Esophagus mucosa (tissue), 1 donor: ENCODE results near the gene NTRK3. TPM values are rescaled to one million over a fixed set of nuclear protein-coding genes. Genes with fewer than 3 reads are reported as not detected.

Experiments
- ATAC-seq: fragments of 200-7000 bp; cut with Tn5 transposase; one replicate; pipeline ENCODE4 v1.9.1; 2020
- total RNA-seq: library from RNA; stranded (reverse); gene quantifications from one replicate; pipeline ENCODE4 v1.2.4, GENCODE V29; 2023
- donor health status: DM: yes; HTN: yes; CAD: no.

The NTRK3 gene
- total RNA-seq, 1 donor from 2014 or later = 1.00 TPM

DNA sequence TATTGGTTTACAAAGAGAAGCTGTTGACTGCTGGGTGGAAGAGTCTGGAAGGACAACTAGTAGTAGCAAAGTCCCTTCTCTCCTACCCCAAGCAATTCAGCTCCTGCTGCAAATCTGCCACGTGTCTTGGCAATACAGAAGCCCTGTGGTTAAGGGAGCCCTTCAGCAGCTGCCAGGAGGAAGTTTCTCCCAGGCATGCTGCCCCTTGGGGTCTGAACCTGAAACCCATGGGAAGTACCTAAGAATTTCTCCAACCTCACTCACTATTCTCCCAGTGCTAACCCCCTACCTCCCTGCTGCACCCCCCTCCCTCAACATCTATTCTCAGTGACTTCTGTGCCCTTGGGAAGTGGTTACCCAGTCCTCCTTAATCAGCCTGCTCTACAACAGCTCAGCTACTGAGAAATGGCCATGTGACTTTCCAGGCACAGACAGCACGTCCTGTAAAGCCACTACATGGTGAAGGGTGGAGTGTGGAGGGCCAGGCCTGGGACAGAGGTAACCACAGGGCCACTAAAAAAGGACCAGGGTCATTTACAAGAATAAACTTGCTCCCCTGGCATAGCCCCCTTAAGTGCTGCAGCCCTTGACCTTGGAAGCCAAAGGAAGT, 316.6 kb downstream of the NTRK3 start:
- ATAC-seq = no peak

DNA sequence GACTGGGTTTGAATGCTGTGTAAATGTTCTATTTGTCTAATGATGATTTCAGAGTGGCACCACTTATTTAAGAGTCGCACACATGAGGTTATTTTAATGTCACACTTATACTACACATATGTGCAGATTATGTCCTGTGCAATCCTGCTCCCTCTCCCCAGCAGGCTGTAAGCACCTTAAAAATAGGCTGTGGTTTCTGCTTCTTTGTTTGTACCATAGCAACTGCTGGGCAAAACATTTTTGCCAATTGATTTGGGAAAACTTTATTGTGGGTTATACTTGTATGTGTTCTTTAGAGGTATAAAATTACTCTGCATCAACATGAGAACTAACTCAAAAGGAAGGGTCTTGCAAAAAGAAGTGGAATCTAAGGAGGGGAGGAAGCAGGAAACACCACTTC, 318.5 kb downstream of the NTRK3 start:
- no peak for ATAC-seq

GRCh38 chr15:87935583-87935982, 321.0 kb downstream of the NTRK3 start:
- no peak for ATAC-seq

- no peak for ATAC-seq
Measured at GRCh38 chr15:87931584-87931983, 325.0 kb downstream of the NTRK3 start.

- no peak for ATAC-seq
Measured at GRCh38 chr15:87930457-87930856, 326.1 kb downstream of the NTRK3 start.

- no peak for ATAC-seq
Measured at GRCh38 chr15:87929841-87930240, 326.7 kb downstream of the NTRK3 start.

DNA sequence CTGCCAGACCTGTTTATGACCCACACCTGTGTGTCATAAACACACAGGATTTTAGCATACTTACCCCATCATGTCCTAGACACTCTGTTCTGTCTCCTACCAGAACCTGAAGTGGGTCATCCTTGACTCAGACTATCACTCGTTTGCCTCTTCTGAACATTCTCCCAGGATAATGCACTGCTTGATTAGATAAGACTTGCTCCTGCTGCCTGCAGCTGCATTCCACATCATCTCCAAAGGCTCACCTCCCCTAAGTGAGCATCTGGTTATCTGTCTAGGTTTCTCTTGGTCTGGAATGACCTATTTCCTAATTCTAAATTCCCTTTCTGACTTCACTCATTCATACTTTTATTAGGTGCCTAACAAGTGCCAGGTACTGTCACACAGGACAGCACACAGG, 332.1 kb downstream of the NTRK3 start:
- no peak for ATAC-seq

- no peak for ATAC-seq
Measured at GRCh38 chr15:87919064-87919463, 337.5 kb downstream of the NTRK3 start.

GRCh38 chr15:87917480-87917879, 339.1 kb downstream of the NTRK3 start:
- no peak for ATAC-seq

- no peak for ATAC-seq
Measured at GRCh38 chr15:87916208-87916607, 340.3 kb downstream of the NTRK3 start.

DNA sequence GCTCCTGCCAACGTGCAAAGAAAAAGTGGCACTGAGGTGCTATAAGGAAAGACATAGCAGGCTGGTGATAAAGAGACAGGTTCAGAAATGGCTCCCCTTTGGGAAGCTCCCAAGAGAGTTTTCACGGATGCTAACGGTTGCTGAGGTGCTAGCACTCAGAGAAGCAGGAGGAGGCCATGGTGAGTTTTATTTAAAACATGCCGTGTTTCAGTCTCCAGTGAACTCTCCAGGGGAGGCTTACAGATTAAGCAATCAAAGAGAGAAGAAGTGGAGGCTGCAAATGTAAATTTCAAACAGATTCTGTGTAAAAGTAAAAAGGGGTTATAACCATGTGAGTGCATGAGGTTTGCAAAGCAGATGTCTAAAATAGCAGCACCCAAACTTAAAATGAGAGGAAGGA, 346.2 kb downstream of the NTRK3 start:
- no peak for ATAC-seq

- ATAC-seq = no peak
Measured at GRCh38 chr15:87907676-87908446, 348.7 kb downstream of the NTRK3 start.

GRCh38 chr15:87906444-87906843, 350.1 kb downstream of the NTRK3 start:
- no peak for ATAC-seq

GRCh38 chr15:87902772-87903426, 353.6 kb downstream of the NTRK3 start:
- ATAC-seq = no peak

- no peak for ATAC-seq
Measured at GRCh38 chr15:87901926-87902690, 354.4 kb downstream of the NTRK3 start.

DNA sequence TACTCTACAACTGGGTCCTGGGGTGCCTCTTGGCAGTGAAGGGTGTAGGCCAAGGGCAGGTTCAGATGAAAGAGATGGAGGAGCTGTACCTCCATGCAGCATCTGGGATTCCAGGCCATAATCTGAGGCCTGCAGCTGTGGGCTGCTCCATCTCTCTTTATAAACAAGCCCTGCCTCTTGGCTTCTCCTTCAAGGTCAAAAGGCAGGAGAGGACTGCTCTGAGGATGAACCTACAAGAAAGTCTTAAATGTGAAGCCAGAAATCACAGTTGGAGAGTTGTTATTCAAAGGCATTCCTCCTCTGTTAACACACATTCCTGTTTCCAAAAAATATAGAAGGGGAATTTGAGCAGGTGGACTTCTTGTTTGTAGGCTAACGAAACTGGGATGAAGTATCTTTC, 355.5 kb downstream of the NTRK3 start:
- ATAC-seq = no peak

GRCh38 chr15:87896936-87897335, 359.6 kb downstream of the NTRK3 start:
- no peak for ATAC-seq

- ATAC-seq = no peak
Measured at GRCh38 chr15:87887177-87887576, 369.4 kb downstream of the NTRK3 start.

DNA sequence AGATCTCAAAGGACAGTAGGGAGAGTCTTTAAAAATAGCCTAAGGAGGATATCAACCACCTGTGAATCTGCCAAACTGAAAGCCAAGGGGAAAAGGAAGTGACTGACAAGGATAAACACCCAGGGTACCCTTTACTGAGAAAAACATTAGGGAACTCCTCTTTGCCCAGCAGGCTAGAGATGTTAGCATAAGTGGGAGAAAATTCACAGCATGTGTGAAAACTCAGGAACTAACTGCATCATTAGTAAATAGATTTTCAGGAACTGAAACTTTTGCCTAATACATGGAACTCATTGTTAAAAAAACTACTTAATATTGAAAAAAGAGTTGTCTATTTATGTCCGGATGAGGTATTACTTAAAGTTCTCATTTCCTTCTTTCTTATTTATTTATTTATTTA, 375.5 kb downstream of the NTRK3 start:
- ATAC-seq = no peak

GRCh38 chr15:87877822-87878542, 378.6 kb downstream of the NTRK3 start:
- no peak for ATAC-seq

GRCh38 chr15:87877114-87877810, 379.3 kb downstream of the NTRK3 start:
- no peak for ATAC-seq
